GM23338 (cell line): ENCODE measurements around the gene ATF7.

ENCODE experiments used
- CREB1 ChIP-seq: fragments of 250-450 bp; sonication (Bioruptor Pico); IDR thresholded peaks from 2 replicates; pipeline ENCODE4 v1.5.0; 2020; ENCODE audit warnings: low read depth, mild to moderate bottlenecking, moderate library complexity
- CTCF ChIP-seq, 2 experiments: fragments of 200-600 bp in 1 of 2; sonication (generic) in 1 of 2; conservative IDR thresholded peaks; 2 replicates each; pipeline versions ENCODE4 v1.5.1 to v1.6.1; 2016 to 2017; ENCODE audit warnings: antibody characterized with exemption in 2 of 2, low read depth in 2 of 2, mild to moderate bottlenecking in 2 of 2, moderate library complexity in 1 of 2
- EZH2 ChIP-seq: fragments of 200-600 bp; sonication (generic); IDR thresholded peaks from one replicate; pipeline ENCODE4 v1.8.0; 2017; ENCODE audit warnings: antibody characterized with exemption, mild to moderate bottlenecking, low read depth; ENCODE audit not compliant: unreplicated experiment
- EZH2phosphoT487 ChIP-seq: fragments of 200-600 bp; sonication (generic); IDR thresholded peaks from one replicate; pipeline ENCODE4 v1.8.1; 2018; ENCODE audit warnings: antibody characterized with exemption; ENCODE audit not compliant: unreplicated experiment
- POLR2AphosphoS5 ChIP-seq: IDR thresholded peaks from 2 replicates; pipeline ENCODE4 v1.6.1; 2016; ENCODE audit warnings: antibody characterized with exemption, low read depth
- REST ChIP-seq: IDR thresholded peaks from one replicate; pipeline ENCODE4 v1.6.1; 2018; ENCODE audit warnings: antibody characterized with exemption; ENCODE audit not compliant: unreplicated experiment
- STAT1 ChIP-seq: IDR thresholded peaks from one replicate; pipeline ENCODE4 v1.6.1; 2016; ENCODE audit warnings: antibody characterized with exemption; ENCODE audit not compliant: unreplicated experiment
- ZNF462 ChIP-seq: fragments of 250-450 bp; sonication (Bioruptor Pico); IDR thresholded peaks from 2 replicates; pipeline ENCODE4 v1.5.0; 2020; ENCODE audit warnings: mild to moderate bottlenecking, moderate library complexity

GRCh38 chr12:53496752-53497032 is 129.5 kb downstream of the ATF7 start:
- TF ChIP-seq REST (no peak), POLR2AphosphoS5 (no peak), CTCF (conservative IDR thresholded peaks at IDR 0.05; ENCODE audit: low read depth in 2 of 2) (no peak), EZH2phosphoT487 (no peak), CREB1 (no peak), STAT1 (no peak), EZH2 (no peak), ZNF462 (CRISPR knock-in tag) (no peak)
